ENCODE results near the gene SORCS3.

DNA sequence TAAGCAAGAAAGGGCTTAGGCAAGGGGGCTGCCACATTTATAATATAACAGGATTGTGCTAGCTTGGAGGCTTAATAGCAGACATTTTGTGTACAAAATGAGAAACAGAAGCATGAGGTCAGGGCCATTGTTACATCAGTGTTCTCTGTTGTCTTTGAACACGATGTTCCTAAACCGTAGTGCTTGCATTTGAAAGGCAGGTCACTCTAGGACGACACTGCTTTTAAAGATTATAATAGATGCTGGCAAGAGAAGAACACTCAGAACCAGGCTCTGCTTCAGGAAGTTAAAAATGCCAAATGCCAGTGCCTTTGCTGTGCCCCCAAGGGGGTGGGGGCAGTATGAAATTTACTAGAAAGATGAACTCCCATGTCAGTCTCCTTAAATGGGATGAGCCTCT is 91.1 kb downstream of the SORCS3 start:
- no peak for TF ChIP-seq POLR2A (IDR thresholded peaks at IDR 0.05)
- TF ChIP-seq, protein P1, sequence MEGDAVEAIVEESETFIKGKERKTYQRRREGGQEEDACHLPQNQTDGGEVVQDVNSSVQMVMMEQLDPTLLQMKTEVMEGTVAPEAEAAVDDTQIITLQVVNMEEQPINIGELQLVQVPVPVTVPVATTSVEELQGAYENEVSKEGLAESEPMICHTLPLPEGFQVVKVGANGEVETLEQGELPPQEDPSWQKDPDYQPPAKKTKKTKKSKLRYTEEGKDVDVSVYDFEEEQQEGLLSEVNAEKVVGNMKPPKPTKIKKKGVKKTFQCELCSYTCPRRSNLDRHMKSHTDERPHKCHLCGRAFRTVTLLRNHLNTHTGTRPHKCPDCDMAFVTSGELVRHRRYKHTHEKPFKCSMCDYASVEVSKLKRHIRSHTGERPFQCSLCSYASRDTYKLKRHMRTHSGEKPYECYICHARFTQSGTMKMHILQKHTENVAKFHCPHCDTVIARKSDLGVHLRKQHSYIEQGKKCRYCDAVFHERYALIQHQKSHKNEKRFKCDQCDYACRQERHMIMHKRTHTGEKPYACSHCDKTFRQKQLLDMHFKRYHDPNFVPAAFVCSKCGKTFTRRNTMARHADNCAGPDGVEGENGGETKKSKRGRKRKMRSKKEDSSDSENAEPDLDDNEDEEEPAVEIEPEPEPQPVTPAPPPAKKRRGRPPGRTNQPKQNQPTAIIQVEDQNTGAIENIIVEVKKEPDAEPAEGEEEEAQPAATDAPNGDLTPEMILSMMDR (IDR thresholded peaks at IDR 0.05) = no peak
